ENCODE results near the gene ATRNL1. TPM values are rescaled to one million over a fixed set of nuclear protein-coding genes. Genes with fewer than 3 reads are reported as not detected.
A peak's percentile ranks its signal among the peaks of the same experiment; 100 is the strongest.

ATRNL1 gene, protein sequence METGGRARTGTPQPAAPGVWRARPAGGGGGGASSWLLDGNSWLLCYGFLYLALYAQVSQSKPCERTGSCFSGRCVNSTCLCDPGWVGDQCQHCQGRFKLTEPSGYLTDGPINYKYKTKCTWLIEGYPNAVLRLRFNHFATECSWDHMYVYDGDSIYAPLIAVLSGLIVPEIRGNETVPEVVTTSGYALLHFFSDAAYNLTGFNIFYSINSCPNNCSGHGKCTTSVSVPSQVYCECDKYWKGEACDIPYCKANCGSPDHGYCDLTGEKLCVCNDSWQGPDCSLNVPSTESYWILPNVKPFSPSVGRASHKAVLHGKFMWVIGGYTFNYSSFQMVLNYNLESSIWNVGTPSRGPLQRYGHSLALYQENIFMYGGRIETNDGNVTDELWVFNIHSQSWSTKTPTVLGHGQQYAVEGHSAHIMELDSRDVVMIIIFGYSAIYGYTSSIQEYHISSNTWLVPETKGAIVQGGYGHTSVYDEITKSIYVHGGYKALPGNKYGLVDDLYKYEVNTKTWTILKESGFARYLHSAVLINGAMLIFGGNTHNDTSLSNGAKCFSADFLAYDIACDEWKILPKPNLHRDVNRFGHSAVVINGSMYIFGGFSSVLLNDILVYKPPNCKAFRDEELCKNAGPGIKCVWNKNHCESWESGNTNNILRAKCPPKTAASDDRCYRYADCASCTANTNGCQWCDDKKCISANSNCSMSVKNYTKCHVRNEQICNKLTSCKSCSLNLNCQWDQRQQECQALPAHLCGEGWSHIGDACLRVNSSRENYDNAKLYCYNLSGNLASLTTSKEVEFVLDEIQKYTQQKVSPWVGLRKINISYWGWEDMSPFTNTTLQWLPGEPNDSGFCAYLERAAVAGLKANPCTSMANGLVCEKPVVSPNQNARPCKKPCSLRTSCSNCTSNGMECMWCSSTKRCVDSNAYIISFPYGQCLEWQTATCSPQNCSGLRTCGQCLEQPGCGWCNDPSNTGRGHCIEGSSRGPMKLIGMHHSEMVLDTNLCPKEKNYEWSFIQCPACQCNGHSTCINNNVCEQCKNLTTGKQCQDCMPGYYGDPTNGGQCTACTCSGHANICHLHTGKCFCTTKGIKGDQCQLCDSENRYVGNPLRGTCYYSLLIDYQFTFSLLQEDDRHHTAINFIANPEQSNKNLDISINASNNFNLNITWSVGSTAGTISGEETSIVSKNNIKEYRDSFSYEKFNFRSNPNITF (N-terminal part only)
- total RNA-seq (2021; ENCODE audit: unreplicated experiment) (1.3 TPM), Bru-seq, nascent RNA (percentile 16 among the genes with signal in this experiment), BruChase-seq, experiment 1, labeled RNA remaining after a 6-hour chase (percentile 10 among the genes with signal in this experiment), BruChase-seq, experiment 2, labeled RNA remaining after a 2-hour chase (percentile 15 among the genes with signal in this experiment)
- 0.39 and 0.42 TPM in 2 replicates for polyA plus RNA-seq (2012)
- long read RNA-seq, full-length matches to known transcripts: 1 of 1 reads
- long read RNA-seq, partial matches to known transcripts: 0 of 1 reads
- long read RNA-seq, other reads (novel, unspliced or antisense): 0 of 1 reads

- peak within 1 kb of the TSS; percentile 34 to 39 for H3K4me3 ChIP-seq (replicated peaks in 1 of 2; ENCODE audit: low read depth in 1 of 2, low read length in 2 of 2)
These were observed at the start of gene ATRNL1 for GRCh38 chr10:115093286-115093775. TSS of gene ATRNL1 (plus strand) at chr10:115093365. CDS start at chr10:115093751, 386 bp downstream.

More at GRCh38 chr10:115093286-115093775, at the start of gene ATRNL1:
- ATAC-seq: peak; percentile 72
- Histone ChIP-seq H3K27ac (ENCODE audit: low read depth, low read length) (no peak within 1 kb of the TSS; the same call in 1 of the 2 replicates), H3K36me3 (ENCODE audit: control insufficient read depth in 1 of 2, insufficient read depth in 2 of 2, low read length in 2 of 2) (no peaks in the 10 kb centered on the region), H2AFZ (ENCODE audit: low read depth, low read length, poor library complexity, severe bottlenecking) (no peak within 1 kb of the TSS), H3K4me2 (ENCODE audit: low read length) (peak within 1 kb of the TSS; percentile 50), H3K4me1 (ENCODE audit: control insufficient read depth in 1 of 2, insufficient read depth in 2 of 2, low read length in 2 of 2) (no peaks in the 10 kb centered on the region), H3K9ac (ENCODE audit: low read length) (no peak within 1 kb of the TSS), H3K9me3 (ENCODE audit: control insufficient read depth in 1 of 2, insufficient read depth in 1 of 2, low read depth in 1 of 2, low read length in 2 of 2) (no peaks in the 10 kb centered on the region), H3K27me3 (ENCODE audit: insufficient read depth, low read length) (no peaks in the 10 kb centered on the region), H3K9me2 (ENCODE audit: insufficient read depth) (no peaks in the 10 kb centered on the region), H3K79me2 (ENCODE audit: insufficient read depth, low read length) (no peaks in the 10 kb centered on the region), H4K20me1 (ENCODE audit: insufficient read depth) (no peaks in the 10 kb centered on the region)
- CTCF ChIA-PET: no interaction called here
- BruUV-seq (replicated peaks): no TSS peak
- DNase-seq (ENCODE audit: low read depth, low spot score): no peak
- RAD21 ChIA-PET (ENCODE audit: low non-redundant PET in 1 of 2, low total read pairs in 2 of 2, uncharacterized antibody in 2 of 2, unreplicated experiment in 2 of 2): no interaction called here
- intact Hi-C loops (cut with micrococcal nuclease): no loop called here
- POLR2A ChIA-PET: no interaction called here
- TF ChIP-seq YY1 (IDR thresholded peaks at IDR 0.05; ENCODE audit: extremely low read depth, insufficient replicate concordance, low read depth, low read length) (no peak), SRF (IDR thresholded peaks at IDR 0.05; ENCODE audit: low read depth) (no peak), ATF3 (IDR thresholded peaks at IDR 0.05) (no peak), FOSL1 (IDR thresholded peaks at IDR 0.05; ENCODE audit: low read depth) (no peak), EZH2phosphoT487 (IDR thresholded peaks at IDR 0.05; ENCODE audit: borderline replicate concordance) (no peak), POLR2A (IDR thresholded peaks at IDR 0.05; ENCODE audit: borderline replicate concordance, extremely low read depth, insufficient read depth, insufficient read length) (no peak), ELF1 (IDR thresholded peaks at IDR 0.05; ENCODE audit: borderline replicate concordance, low read depth) (no peak), CTCF (IDR thresholded peaks at IDR 0.05 in 2 of 3, conservative IDR thresholded peaks at IDR 0.05 in 1 of 3; ENCODE audit: borderline replicate concordance in 1 of 3, insufficient read depth in 1 of 3, low read depth in 2 of 3, low read length in 2 of 3) (no peak), SP1 (IDR thresholded peaks at IDR 0.05; ENCODE audit: low read depth) (no peak), ZFX (IDR thresholded peaks at IDR 0.05) (no peak), EGR1 (IDR thresholded peaks at IDR 0.05; ENCODE audit: low read depth) (no peak), TCF7L2 (IDR thresholded peaks at IDR 0.05; ENCODE audit: borderline replicate concordance, extremely low read depth, insufficient read depth, insufficient read length) (no peak), CEBPB (IDR thresholded peaks at IDR 0.05; ENCODE audit: low read depth) (no peak), SIN3A (IDR thresholded peaks at IDR 0.05; ENCODE audit: low read depth) (no peak)
- TF ChIP-seq, protein P1, sequence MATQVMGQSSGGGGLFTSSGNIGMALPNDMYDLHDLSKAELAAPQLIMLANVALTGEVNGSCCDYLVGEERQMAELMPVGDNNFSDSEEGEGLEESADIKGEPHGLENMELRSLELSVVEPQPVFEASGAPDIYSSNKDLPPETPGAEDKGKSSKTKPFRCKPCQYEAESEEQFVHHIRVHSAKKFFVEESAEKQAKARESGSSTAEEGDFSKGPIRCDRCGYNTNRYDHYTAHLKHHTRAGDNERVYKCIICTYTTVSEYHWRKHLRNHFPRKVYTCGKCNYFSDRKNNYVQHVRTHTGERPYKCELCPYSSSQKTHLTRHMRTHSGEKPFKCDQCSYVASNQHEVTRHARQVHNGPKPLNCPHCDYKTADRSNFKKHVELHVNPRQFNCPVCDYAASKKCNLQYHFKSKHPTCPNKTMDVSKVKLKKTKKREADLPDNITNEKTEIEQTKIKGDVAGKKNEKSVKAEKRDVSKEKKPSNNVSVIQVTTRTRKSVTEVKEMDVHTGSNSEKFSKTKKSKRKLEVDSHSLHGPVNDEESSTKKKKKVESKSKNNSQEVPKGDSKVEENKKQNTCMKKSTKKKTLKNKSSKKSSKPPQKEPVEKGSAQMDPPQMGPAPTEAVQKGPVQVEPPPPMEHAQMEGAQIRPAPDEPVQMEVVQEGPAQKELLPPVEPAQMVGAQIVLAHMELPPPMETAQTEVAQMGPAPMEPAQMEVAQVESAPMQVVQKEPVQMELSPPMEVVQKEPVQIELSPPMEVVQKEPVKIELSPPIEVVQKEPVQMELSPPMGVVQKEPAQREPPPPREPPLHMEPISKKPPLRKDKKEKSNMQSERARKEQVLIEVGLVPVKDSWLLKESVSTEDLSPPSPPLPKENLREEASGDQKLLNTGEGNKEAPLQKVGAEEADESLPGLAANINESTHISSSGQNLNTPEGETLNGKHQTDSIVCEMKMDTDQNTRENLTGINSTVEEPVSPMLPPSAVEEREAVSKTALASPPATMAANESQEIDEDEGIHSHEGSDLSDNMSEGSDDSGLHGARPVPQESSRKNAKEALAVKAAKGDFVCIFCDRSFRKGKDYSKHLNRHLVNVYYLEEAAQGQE (IDR thresholded peaks at IDR 0.05; ENCODE audit: low read depth): no peak
- TF ChIP-seq, protein P2, sequence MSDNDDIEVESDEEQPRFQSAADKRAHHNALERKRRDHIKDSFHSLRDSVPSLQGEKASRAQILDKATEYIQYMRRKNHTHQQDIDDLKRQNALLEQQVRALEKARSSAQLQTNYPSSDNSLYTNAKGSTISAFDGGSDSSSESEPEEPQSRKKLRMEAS (IDR thresholded peaks at IDR 0.05): no peak
